Neural progenitor cell (in vitro differentiated cells): Measurements from ENCODE around the gene CC2D1A.

Experiments used
- EZH2phosphoT487 ChIP-seq: fragments of 200-600 bp; sonication (generic); IDR thresholded peaks from 2 replicates; pipeline ENCODE4 v1.6.1; 2017; ENCODE audit warnings: antibody characterized with exemption
- TF ChIP-seq, protein P1 (sequence below): fragments of 200-600 bp; sonication (generic); IDR thresholded peaks from 2 replicates; pipeline ENCODE4 v1.5.1; 2017; ENCODE audit warnings: antibody characterized with exemption, mild to moderate bottlenecking

DNA sequence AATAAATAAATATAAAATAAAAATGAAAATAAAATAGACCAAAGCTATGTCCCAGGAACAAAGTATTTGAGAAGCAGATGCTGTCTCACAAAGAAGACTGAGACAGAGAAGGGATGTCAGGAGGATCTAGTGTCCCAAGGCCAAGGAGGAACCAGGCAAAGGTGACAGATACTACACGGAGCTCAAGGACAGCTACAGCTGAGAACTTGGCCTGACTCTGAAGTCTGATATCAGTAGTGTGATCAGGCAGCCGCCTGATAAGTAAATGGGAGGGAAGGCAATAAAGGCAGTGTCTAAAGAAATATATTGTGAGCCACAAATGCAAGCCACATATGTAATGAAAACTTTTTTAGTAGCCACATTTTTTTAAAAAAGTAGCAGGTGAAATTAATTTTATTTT lies 49.5 kb upstream of the CC2D1A start:
- TF ChIP-seq EZH2phosphoT487: no peak
- TF ChIP-seq, protein P1, sequence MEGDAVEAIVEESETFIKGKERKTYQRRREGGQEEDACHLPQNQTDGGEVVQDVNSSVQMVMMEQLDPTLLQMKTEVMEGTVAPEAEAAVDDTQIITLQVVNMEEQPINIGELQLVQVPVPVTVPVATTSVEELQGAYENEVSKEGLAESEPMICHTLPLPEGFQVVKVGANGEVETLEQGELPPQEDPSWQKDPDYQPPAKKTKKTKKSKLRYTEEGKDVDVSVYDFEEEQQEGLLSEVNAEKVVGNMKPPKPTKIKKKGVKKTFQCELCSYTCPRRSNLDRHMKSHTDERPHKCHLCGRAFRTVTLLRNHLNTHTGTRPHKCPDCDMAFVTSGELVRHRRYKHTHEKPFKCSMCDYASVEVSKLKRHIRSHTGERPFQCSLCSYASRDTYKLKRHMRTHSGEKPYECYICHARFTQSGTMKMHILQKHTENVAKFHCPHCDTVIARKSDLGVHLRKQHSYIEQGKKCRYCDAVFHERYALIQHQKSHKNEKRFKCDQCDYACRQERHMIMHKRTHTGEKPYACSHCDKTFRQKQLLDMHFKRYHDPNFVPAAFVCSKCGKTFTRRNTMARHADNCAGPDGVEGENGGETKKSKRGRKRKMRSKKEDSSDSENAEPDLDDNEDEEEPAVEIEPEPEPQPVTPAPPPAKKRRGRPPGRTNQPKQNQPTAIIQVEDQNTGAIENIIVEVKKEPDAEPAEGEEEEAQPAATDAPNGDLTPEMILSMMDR: no peak
